ENCODE data around the gene REEP5. TPM values are rescaled to one million over a fixed set of nuclear protein-coding genes. Genes with fewer than 3 reads are reported as not detected.

Gene REEP5
- total RNA-seq, 1 experiment from 2014 or later = 112 TPM

DNA sequence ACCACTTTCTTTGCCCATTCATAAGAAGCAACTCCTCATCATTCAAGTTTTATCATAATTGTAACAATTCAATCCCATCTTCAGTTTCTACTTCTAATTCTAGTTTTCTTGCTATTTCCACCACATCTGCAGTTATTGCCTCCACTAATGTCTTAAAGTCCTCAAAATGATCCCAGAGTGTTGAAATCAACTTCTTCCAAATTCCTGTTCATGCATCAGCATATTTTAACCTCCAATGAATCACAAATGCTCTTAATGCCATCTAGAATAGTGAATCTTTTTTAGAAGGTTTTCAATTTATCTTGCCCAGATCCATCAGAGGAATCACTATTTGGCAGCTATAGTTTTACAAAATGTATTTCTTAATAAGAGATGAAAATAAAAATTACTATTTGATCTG lies 64.2 kb downstream of the REEP5 start:
- ChIA-PET CTCF (no interaction called here), POLR2A (no interaction called here)
- DNase-seq (ENCODE audit: low read depth, low spot score) (no peak), ATAC-seq (no peak)
- BruUV-seq (replicated peaks) = no TSS peak
- no peaks in the 10 kb centered on the region; the same call in 1 of the 2 replicates for H3K27me3 ChIP-seq (ENCODE audit: control insufficient read depth, insufficient read depth, low read length)
- TF ChIP-seq CTCF (IDR thresholded peaks at IDR 0.05) = no peak
- no peak for TF ChIP-seq POLR2AphosphoS5 (IDR thresholded peaks at IDR 0.05; ENCODE audit: low read depth, low read length)
- TF ChIP-seq, protein P1, sequence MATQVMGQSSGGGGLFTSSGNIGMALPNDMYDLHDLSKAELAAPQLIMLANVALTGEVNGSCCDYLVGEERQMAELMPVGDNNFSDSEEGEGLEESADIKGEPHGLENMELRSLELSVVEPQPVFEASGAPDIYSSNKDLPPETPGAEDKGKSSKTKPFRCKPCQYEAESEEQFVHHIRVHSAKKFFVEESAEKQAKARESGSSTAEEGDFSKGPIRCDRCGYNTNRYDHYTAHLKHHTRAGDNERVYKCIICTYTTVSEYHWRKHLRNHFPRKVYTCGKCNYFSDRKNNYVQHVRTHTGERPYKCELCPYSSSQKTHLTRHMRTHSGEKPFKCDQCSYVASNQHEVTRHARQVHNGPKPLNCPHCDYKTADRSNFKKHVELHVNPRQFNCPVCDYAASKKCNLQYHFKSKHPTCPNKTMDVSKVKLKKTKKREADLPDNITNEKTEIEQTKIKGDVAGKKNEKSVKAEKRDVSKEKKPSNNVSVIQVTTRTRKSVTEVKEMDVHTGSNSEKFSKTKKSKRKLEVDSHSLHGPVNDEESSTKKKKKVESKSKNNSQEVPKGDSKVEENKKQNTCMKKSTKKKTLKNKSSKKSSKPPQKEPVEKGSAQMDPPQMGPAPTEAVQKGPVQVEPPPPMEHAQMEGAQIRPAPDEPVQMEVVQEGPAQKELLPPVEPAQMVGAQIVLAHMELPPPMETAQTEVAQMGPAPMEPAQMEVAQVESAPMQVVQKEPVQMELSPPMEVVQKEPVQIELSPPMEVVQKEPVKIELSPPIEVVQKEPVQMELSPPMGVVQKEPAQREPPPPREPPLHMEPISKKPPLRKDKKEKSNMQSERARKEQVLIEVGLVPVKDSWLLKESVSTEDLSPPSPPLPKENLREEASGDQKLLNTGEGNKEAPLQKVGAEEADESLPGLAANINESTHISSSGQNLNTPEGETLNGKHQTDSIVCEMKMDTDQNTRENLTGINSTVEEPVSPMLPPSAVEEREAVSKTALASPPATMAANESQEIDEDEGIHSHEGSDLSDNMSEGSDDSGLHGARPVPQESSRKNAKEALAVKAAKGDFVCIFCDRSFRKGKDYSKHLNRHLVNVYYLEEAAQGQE (IDR thresholded peaks at IDR 0.05; ENCODE audit: insufficient read depth in 1 of 2, low read depth in 2 of 2, low read length in 1 of 2) = no peak
- TF ChIP-seq TCF7L2 (IDR thresholded peaks at IDR 0.05; ENCODE audit: low read depth, low read length) = no peak
- TF ChIP-seq SIN3A (IDR thresholded peaks at IDR 0.05; ENCODE audit: borderline replicate concordance, insufficient read depth, low read depth, low read length) = no peak
- peaks cover 2% of the 10 kb centered on the region for H3K36me3 ChIP-seq (ENCODE audit: control insufficient read depth, insufficient read depth, low read length)
- peaks cover 9% of the 10 kb centered on the region for H3K4me1 ChIP-seq (ENCODE audit: control insufficient read depth, insufficient read depth, low read length)
- no peaks in the 10 kb centered on the region for H3K9me3 ChIP-seq (ENCODE audit: control insufficient read depth, insufficient read depth, low read depth, low read length)
- intact Hi-C loops (cut with micrococcal nuclease; ENCODE audit: unreplicated experiment) (no loop called here), in situ Hi-C loops (cut with HindIII; ENCODE audit: low pct_unique_long_range_greater_than_20kb, low sequenced_read_pairs) (no loop called here)
- no peak overlapping the region for H3K4me3 ChIP-seq (ENCODE audit: low read depth in 2 of 2, low read length in 2 of 2)
- H3K27ac ChIP-seq (ENCODE audit: low read length) = no peak overlapping the region

GRCh38 chr5:112854651-112855050 lies 67.4 kb downstream of the REEP5 start:
- Histone ChIP-seq H3K27me3 (ENCODE audit: control insufficient read depth, insufficient read depth, low read length) (no peaks in the 10 kb centered on the region; the same call in 1 of the 2 replicates), H3K36me3 (ENCODE audit: control insufficient read depth, insufficient read depth, low read length) (no peaks in the 10 kb centered on the region), H3K4me1 (ENCODE audit: control insufficient read depth, insufficient read depth, low read length) (no peaks in the 10 kb centered on the region), H3K9me3 (ENCODE audit: control insufficient read depth, insufficient read depth, low read depth, low read length) (no peaks in the 10 kb centered on the region), H3K27ac (ENCODE audit: low read length) (no peak overlapping the region), H3K4me3 (ENCODE audit: low read depth in 2 of 2, low read length in 2 of 2) (no peak overlapping the region)
- CTCF ChIA-PET = no interaction called here
- intact Hi-C loops (cut with micrococcal nuclease; ENCODE audit: unreplicated experiment) = no loop called here
- BruUV-seq (replicated peaks) = no TSS peak
- DNase-seq (ENCODE audit: low read depth, low spot score) (no peak), ATAC-seq (no peak)
- in situ Hi-C loops (cut with HindIII; ENCODE audit: low pct_unique_long_range_greater_than_20kb, low sequenced_read_pairs) = no loop called here
- no peak for TF ChIP-seq POLR2AphosphoS5 (IDR thresholded peaks at IDR 0.05; ENCODE audit: low read depth, low read length)
- TF ChIP-seq SIN3A (IDR thresholded peaks at IDR 0.05; ENCODE audit: borderline replicate concordance, insufficient read depth, low read depth, low read length) = no peak
- TF ChIP-seq TCF7L2 (IDR thresholded peaks at IDR 0.05; ENCODE audit: low read depth, low read length) = no peak
- TF ChIP-seq, protein P1 (IDR thresholded peaks at IDR 0.05; ENCODE audit: insufficient read depth in 1 of 2, low read depth in 2 of 2, low read length in 1 of 2) = no peak
- no peak for TF ChIP-seq CTCF (IDR thresholded peaks at IDR 0.05)
- POLR2A ChIA-PET = interaction anchor here (0.6 kb wide), 1 partner anchor 77 kb away, joined by 3 read pairs; no protein-coding TSS in a partner anchor
